HG03045 (cell line): Measurements from ENCODE around the gene ZMYND10.
"Not testable (repeated sequence)": the region's sequence is repeated elsewhere in the genome, so short reads cannot be mapped to it uniquely, and the experiment has no call there.

Experiments
- ATAC-seq: cut with Tn5 transposase; IDR thresholded peaks from one replicate; pipeline ENCODE4 v1.9.1; 2021; ENCODE audit warnings: mild to moderate bottlenecking, moderate library complexity; ENCODE audit not compliant: unreplicated experiment

Gene ZMYND10

GRCh38 chr3:50312041-50312440 lies 33.5 kb downstream of the ZMYND10 start:
- not testable (repeated sequence) for ATAC-seq

DNA sequence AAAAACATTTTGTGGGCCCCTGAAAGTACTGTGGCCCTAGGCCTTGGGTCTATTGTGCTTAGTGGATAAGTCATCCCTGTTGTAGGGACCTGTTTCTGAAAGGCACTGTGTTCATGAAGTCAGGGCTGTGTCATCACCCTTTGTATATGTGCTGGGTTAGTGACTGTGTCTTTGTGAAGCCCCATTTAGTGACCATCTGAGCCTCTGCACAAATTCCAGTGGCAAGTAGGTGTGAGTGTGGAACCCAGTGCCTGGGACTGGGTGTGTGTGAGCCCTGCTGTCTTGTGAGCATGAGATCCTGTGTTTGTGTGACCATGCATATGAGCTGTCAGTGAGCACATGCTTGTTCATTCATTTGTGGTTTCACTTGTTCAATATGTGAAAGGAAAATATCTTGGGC lies 40.9 kb downstream of the ZMYND10 start:
- ATAC-seq, result no peak

GRCh38 chr3:50303013-50303815 lies 42.3 kb downstream of the ZMYND10 start, which contains the start of gene HYAL1:
Gene HYAL1, minus strand, starts transcription at chr3:50303574. Its CDS starts 618 bp downstream, at chr3:50302956.
- ATAC-seq, result no peak

- no peak for ATAC-seq
These were observed 43.2 kb downstream of the ZMYND10 start for GRCh38 chr3:50302095-50303012.

- no peak for ATAC-seq
These were observed 44.8 kb downstream of the ZMYND10 start for GRCh38 chr3:50300681-50301254.

GRCh38 chr3:50299929-50300680 lies 45.4 kb downstream of the ZMYND10 start:
- no peak for ATAC-seq

DNA sequence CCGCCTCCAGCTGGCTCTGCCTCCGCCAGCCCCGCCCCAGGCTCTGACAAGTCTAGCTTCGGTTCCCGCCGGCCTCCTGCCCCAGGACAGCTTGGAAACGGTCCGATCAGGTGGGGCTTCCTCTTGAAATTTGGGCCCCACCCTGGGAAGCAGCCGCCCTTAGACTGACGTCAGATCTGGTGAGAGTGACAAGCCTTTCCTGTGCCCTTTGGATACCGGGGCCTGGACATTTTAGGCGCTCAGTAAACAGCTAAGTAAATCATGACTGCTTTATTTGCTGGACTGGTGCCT lies 45.9 kb downstream of the ZMYND10 start:
- ATAC-seq, result no peak

DNA sequence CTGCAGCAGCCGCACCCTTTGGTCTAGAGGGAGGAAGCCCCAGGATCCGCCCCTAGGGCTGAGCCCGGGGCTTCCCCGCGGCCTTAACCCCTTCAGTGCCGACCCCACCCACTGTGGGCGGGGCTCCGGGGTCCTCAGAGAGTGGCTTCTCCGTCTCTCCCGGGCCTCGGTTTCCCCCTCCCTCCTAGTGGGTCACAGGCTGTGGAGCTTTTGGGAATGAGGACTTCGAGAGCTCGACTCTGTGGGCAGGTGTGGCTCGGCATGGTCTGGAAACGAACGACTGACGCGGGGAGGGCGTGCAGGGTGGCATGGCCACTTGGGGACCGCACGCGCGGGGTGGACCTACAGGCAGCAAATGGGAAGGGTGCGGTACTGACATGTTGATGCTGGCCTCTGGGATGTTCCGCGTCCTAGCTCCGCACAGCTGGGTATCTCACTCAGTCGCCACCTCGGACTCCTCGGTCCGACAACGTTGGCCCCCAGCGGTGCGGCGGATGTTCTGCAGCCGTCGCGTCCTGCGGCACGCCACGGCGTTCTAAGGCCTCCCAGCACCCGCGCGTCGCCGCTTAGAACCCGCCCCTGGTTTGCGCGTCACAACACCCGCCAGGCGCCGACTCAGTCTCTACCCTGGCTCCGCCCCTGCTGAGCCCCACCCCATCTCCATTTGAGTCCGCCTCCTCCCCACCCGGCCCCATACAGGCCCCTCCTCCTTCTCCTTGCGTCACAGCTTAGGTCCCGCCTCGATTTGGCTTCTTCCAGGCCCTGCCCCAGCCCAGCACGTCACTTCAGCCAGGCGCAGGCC lies 46.5 kb downstream of the ZMYND10 start, which contains the start of the genes HYAL3 and NAA80:
HYAL3 (minus strand) TSS at position 570 of the 802 bp plus-strand sequence. CDS start 3,803 bp downstream, outside the sequence.
NAA80 (minus strand) TSS at position 570 of the 802 bp plus-strand sequence. CDS start 1,942 bp downstream, outside the sequence.
- peak; percentile 81 for ATAC-seq

- no peak for ATAC-seq
These were observed 47.4 kb downstream of the ZMYND10 start for GRCh38 chr3:50297896-50298725.

DNA sequence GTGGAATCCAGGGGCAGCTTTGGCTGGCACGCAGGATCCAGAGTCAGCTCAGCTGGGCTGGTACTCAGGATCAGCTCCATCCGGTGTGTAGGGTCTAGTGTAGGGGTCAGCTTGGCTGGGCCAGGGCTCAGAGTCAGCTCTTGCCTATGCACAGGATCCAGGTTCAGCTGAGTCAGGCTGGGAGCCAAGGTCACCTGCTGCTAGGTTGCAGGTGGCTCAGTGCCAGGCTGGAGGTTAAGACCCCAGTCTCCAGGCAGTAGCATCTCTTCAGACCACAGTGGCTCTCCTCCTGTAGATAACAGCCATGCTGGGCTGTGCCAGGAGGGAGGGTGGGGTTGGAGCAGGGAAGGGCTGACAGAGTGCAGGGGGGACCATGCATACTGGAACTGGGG lies 48.2 kb downstream of the ZMYND10 start:
- no peak for ATAC-seq

DNA sequence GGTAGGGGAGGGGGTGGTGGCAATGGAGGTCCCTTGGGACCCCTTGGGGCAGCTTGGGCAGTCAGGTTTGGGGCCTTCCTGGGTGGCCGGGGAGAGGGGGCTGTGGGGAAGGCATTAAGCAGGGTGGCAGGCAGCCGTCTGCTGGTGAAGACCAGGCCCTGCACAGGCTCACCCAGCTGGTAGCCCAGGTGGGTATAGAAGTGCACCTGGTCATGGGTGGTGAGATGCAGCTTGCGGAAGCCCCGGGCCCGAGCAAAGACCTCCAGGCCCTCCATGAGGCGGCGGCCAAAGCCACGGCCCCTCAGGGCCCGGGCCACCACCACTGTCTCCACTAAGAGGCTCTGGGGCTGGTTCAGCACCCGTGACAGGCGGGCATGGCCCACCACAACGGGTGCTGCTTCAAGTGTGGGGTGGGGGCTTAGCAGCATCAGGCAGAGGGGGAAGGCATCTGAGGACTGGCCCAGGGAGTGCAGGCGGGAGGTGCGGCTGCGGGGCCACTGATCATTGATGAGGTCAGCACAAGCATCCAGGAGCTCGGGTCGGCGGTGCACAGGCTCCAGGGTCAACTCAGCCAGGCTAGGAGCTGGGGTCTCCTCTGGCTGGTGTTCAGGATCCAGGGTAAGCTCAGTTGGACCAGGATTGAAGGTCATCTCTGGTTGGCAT lies 48.7 kb downstream of the ZMYND10 start:
- no peak for ATAC-seq

GRCh38 chr3:50295553-50296431 lies 49.7 kb downstream of the ZMYND10 start:
- no peak for ATAC-seq

DNA sequence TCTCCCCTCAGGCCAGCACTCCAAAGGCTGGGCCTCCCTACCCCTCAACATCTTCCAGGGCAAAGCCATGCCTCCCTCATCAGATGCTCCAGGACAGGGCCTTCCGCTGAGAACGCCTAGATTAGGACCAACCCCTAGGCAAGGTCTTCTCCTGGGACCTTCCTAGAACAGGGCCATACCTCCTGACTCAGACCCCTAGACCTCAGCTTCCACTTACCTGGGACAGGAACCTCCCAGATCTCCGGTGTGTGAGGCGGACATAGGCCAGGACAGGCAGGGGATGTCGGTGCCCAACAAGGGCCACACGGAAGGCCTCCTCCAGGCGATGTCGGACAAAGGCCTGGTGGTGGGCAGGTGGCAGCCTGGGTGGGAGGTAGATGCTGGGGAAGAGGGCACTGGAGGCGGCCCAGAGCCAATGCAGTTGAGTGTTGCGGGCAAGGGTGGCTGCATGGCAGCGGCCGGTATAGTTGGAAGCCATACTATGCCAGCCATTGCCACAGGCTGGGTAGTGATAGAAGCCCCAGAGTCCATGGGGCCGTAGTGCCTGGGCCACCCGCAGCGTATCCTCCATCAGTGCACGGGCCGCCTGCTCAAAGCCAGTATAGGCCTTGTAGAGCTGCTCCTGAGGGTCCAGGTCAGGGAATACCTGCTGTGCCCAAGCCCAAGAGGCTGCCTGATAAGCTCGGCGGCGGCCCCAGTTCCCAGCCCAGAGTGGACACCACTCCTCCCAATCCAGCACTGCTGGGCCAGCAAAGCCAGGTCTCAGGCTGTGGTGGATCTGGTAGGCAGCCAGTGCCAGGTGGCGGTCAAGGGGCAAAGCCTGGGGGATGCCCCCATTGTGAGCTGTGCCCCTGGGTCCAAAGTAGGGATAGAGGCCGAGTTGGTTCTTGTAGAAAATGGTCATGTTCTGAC lies 50.8 kb downstream of the ZMYND10 start:
- no peak for ATAC-seq

DNA sequence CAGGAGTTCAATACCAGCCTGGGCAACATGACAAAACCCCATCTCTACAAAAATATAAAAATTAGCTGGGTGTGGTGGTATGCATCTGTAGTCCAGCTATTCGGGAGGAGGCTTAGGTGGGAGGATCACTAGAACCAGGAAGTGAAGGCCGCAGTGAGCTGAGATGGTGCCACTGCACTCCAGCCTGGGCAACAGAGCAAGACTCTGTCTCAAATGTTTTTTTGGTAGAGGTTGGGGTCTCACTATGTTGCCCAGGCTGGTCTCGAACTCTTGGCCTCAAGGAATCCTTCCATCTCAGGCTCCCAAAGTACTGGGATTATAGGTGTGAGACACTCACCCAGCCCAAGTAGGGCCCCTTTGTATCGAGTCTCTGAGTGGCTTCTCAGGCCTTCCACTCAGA lies 51.4 kb downstream of the ZMYND10 start:
- ATAC-seq, result no peak

DNA sequence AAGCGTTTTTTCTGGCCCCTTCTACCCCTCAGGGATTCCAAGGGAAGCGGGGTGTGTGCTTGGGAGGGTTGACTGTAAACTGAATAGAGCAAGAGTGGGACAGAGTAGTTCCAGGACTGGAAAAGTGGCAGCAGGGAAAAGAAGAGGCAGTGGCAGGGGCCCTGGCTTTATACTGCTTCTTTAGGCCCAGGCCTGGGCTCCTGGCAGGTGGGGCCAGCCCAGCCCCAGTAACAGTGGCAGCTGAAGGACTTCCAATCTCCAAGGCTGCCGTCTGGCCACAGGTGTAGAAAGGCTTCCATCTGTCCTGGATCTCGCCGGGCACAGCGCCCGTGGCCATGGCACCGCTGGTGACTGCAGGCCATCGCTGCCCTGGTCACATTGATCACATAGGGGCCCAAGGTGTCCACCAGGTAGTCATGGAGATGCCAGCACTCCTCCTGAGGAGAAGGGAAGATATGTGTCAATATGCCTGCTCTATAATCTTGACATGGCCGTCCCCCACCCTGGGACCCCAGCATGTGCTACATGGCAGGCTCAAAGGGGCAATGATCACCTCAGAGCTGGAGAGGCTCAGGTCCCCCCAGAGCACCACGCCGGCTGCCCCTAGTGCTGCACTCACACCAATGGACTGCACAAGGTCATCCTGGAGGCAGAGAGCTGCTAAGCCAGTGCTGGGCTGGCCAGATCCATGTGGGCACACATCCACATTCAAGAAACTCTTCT lies 52.3 kb downstream of the ZMYND10 start:
- no peak for ATAC-seq
